SU-DHL-6 (cell line): ENCODE results near the gene DDX27.

ENCODE experiments used
- H2AFZ ChIP-seq: fragments of 200-600 bp; sonication (generic); 2 replicates; pipeline ENCODE4 v1.6.1; 2014; ENCODE audit warnings: low read depth, mild to moderate bottlenecking, moderate library complexity, mixed read lengths, antibody characterized with exemption, low read length; ENCODE audit not compliant: severe bottlenecking
- H3F3A ChIP-seq: fragments of 200-600 bp; shearing (Covaris generic); 2 replicates; pipeline ENCODE4 v1.6.0; 2016; ENCODE audit warnings: antibody characterized with exemption, mild to moderate bottlenecking; ENCODE audit not compliant: insufficient read depth
- H3K27ac ChIP-seq: fragments of 200-600 bp; sonication (generic); 2 replicates; pipeline ENCODE4 v1.5.1; 2016; ENCODE audit warnings: low read depth, mild to moderate bottlenecking, low read length, moderate library complexity, mixed read lengths
- H3K27me3 ChIP-seq: fragments of 200-600 bp; sonication (generic), shearing (Covaris generic); 2 replicates; pipeline ENCODE4 v1.6.0; 2014; ENCODE audit warnings: mild to moderate bottlenecking, low read length
- H3K36me3 ChIP-seq: fragments of 200-600 bp; sonication (generic); 2 replicates; pipeline ENCODE4 v1.6.1; 2014; ENCODE audit warnings: mild to moderate bottlenecking, low read length, mixed read lengths
- H3K4me2 ChIP-seq: fragments of 300-600, 200-600 bp; shearing (Covaris generic), sonication (generic); 2 replicates; pipeline ENCODE4 v1.6.0; 2014; ENCODE audit warnings: low read length, low read depth, mild to moderate bottlenecking; ENCODE audit not compliant: poor library complexity, severe bottlenecking
- H3K4me3 ChIP-seq: fragments of 200-600 bp; sonication (generic); 2 replicates; pipeline ENCODE4 v1.5.1; 2014; ENCODE audit warnings: antibody characterized with exemption, low read length, mild to moderate bottlenecking, mixed read lengths; ENCODE audit not compliant: insufficient read depth, poor library complexity, severe bottlenecking
- H3K79me2 ChIP-seq: fragments of 200-600 bp; sonication (generic); 2 replicates; pipeline ENCODE4 v1.6.1; 2014; ENCODE audit warnings: mild to moderate bottlenecking, low read length, moderate library complexity; ENCODE audit not compliant: insufficient read depth
- H3K9ac ChIP-seq: fragments of 200-600 bp; sonication (generic); 2 replicates; pipeline ENCODE4 v1.7.0; 2014; ENCODE audit warnings: mild to moderate bottlenecking, low read length
- H3K9me2 ChIP-seq: fragments of 200-600 bp; sonication (generic); replicated peaks from 2 replicates; pipeline ENCODE4 v1.6.1; 2014; ENCODE audit warnings: low read length; ENCODE audit not compliant: insufficient read depth
- H3K9me3 ChIP-seq: fragments of 200-600 bp; sonication (generic); 2 replicates; pipeline ENCODE4 v1.6.1; 2014; ENCODE audit warnings: low read length, mixed read lengths; ENCODE audit not compliant: insufficient read depth
- H4K20me1 ChIP-seq: fragments of 200-600 bp; sonication (generic); 2 replicates; pipeline ENCODE4 v1.6.1; 2014; ENCODE audit warnings: low read depth, mild to moderate bottlenecking, antibody characterized with exemption, low read length, moderate library complexity, mixed read lengths
- EZH2phosphoT487 ChIP-seq: fragments of 200-600 bp; sonication (generic), shearing (Covaris generic); conservative IDR thresholded peaks from 2 replicates; pipeline ENCODE4 v1.6.1; 2018; ENCODE audit warnings: mild to moderate bottlenecking, antibody characterized with exemption, low read length, moderate library complexity, mixed read lengths
- TF ChIP-seq, protein P1 (sequence below): fragments of 200-600 bp; sonication (generic); IDR thresholded peaks from one replicate; pipeline ENCODE4 v1.5.1; 2017; ENCODE audit warnings: antibody characterized with exemption, mild to moderate bottlenecking, low read length, moderate library complexity; ENCODE audit not compliant: insufficient read depth, poor library complexity, severe bottlenecking

The DDX27 gene

DNA sequence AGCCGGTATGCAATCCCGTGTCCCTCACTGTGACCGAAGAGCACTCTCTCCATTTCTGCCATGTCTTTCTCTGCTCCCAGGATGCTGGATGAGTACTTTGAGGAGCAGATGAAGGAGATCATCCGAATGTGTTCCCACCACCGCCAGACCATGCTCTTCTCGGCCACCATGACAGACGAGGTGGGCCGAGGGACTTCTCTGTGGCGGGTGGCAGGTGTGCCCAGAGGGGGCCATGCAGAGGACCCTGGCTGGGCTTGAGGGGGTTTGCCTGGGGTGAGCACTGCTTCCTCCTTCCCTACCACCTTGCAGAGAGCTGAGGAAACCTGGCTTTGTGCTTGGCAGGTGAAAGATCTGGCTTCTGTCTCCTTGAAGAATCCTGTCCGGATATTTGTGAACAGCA lies 14.0 kb downstream of the DDX27 start:
- Histone ChIP-seq H4K20me1 (no peaks in the 10 kb centered on the region), H3K4me2 (no peak overlapping the region), H3K27ac (no peak overlapping the region), H3K27me3 (no peaks in the 10 kb centered on the region), H3K4me3 (no peak overlapping the region), H2AFZ (no peak overlapping the region), H3K79me2 (no peaks in the 10 kb centered on the region), H3K9ac (no peak overlapping the region), H3K9me2 (no peaks in the 10 kb centered on the region), H3F3A (no peaks in the 10 kb centered on the region), H3K36me3 (no peaks in the 10 kb centered on the region; the same call in 1 of the 2 replicates), H3K9me3 (no peaks in the 10 kb centered on the region)
- TF ChIP-seq, protein P1, sequence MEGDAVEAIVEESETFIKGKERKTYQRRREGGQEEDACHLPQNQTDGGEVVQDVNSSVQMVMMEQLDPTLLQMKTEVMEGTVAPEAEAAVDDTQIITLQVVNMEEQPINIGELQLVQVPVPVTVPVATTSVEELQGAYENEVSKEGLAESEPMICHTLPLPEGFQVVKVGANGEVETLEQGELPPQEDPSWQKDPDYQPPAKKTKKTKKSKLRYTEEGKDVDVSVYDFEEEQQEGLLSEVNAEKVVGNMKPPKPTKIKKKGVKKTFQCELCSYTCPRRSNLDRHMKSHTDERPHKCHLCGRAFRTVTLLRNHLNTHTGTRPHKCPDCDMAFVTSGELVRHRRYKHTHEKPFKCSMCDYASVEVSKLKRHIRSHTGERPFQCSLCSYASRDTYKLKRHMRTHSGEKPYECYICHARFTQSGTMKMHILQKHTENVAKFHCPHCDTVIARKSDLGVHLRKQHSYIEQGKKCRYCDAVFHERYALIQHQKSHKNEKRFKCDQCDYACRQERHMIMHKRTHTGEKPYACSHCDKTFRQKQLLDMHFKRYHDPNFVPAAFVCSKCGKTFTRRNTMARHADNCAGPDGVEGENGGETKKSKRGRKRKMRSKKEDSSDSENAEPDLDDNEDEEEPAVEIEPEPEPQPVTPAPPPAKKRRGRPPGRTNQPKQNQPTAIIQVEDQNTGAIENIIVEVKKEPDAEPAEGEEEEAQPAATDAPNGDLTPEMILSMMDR = no peak
- TF ChIP-seq EZH2phosphoT487 = no peak

DNA sequence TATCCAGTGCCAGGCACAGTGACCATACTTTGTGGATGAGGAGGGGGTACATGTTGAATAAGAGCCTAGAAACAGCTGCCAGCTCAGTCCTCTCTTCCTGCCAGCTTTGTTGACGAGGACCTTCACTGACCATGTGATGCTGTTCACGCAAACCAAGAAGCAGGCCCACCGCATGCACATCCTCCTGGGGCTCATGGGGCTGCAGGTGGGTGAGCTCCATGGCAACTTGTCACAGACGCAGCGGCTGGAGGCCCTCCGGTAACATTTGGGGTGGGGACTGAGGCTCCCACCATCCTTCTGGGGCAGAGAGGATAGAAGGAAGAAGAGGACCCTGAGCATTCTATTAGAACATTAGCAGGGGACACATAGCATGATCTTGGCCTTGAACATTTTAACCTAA lies 15.6 kb downstream of the DDX27 start:
- Histone ChIP-seq H3F3A (no peaks in the 10 kb centered on the region), H3K9me3 (no peaks in the 10 kb centered on the region), H3K4me3 (no peak overlapping the region), H2AFZ (no peak overlapping the region), H3K9me2 (no peaks in the 10 kb centered on the region), H4K20me1 (no peaks in the 10 kb centered on the region), H3K27me3 (no peaks in the 10 kb centered on the region), H3K27ac (no peak overlapping the region), H3K79me2 (no peaks in the 10 kb centered on the region), H3K9ac (no peak overlapping the region), H3K4me2 (no peak overlapping the region), H3K36me3 (peaks cover 9% of the 10 kb centered on the region; the same call in 1 of the 2 replicates)
- TF ChIP-seq, protein P1 = no peak
- TF ChIP-seq EZH2phosphoT487 = no peak

DNA sequence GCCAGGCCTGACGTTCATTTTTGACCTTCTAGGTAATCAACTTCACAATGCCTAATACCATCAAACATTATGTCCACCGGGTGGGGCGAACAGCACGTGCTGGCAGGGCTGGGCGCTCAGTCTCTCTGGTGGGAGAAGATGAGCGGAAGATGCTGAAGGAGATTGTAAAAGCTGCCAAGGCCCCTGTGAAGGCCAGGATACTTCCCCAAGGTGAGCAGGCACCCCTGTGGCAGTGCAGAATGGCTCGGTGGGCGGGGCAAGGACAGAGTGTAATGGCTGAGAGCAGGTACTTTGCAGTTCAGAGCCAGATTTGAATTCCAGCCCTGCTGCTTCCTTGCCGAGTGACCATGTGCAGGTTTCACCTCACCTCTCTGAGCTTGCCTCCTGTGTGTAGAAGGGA lies 17.1 kb downstream of the DDX27 start:
- no peak overlapping the region for H3K9ac ChIP-seq
- no peaks in the 10 kb centered on the region for H3K27me3 ChIP-seq
- H4K20me1 ChIP-seq = no peaks in the 10 kb centered on the region
- H3K36me3 ChIP-seq = peaks cover 18% of the 10 kb centered on the region; the same call in 1 of the 2 replicates
- H3K4me3 ChIP-seq = no peak overlapping the region
- H3K27ac ChIP-seq = no peak overlapping the region
- no peak overlapping the region for H3K4me2 ChIP-seq
- H3K79me2 ChIP-seq = no peaks in the 10 kb centered on the region
- no peaks in the 10 kb centered on the region for H3K9me3 ChIP-seq
- H2AFZ ChIP-seq = no peak overlapping the region
- no peaks in the 10 kb centered on the region for H3K9me2 ChIP-seq
- TF ChIP-seq, protein P1 = no peak
- no peak for TF ChIP-seq EZH2phosphoT487
- H3F3A ChIP-seq = no peaks in the 10 kb centered on the region
